Activated CD8-positive, alpha-beta memory T cell treated with anti-CD3 and anti-CD28 coated beads for 48 hours (primary cell): ENCODE results near the gene NDUFS7.
A peak's percentile ranks its signal among the peaks of the same experiment; 100 is the strongest.

Experiments used
- DNase-seq, 3 experiments: peaks; one replicate each; pipeline ENCODE4 v3.0.0-alpha.2; 2020; ENCODE audit warnings: low read depth in 2 of 3, low spot score in 2 of 3

NDUFS7 gene

DNA sequence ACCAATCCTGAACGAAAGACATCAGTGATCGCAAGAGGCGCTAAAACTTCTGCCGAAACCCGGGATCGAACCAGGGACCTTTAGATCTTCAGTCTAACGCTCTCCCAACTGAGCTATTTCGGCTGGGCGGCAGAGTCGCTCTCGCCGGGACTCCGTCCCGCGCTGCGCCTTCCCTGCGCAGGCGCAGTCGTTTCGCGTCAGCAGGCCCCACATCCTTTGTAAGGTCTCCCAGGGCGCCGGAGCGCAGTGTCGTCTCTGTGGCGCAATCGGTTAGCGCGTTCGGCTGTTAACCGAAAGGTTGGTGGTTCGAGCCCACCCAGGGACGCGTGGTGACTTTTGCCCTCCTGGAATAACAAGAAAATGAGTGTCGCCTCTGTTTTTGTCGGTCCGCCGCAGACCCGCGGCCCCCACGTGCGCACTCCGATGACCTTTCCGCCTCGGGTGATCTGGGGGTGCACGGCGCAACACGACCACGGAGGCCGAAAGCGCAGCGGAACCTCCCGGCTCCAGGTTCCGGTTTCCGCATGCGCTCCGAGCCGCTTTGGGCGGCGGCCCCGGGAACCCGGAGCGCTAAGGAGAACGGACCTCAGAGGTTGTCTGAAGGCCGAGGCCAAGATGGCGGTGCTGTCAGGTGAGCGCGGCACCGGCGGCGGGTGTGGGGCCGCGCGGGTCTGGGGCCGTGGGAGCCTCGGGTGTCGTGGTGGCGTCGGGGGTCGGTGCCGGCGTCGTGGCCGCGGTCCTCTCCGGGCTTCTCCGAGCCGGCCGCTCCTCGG, at the start of gene NDUFS7:
NDUFS7 (plus strand) TSS at position 596 of the 773 bp plus-strand sequence; CDS start at position 616, 20 bp downstream.
- peak; percentile 88 to 100 (median 100) for DNase-seq

DNA sequence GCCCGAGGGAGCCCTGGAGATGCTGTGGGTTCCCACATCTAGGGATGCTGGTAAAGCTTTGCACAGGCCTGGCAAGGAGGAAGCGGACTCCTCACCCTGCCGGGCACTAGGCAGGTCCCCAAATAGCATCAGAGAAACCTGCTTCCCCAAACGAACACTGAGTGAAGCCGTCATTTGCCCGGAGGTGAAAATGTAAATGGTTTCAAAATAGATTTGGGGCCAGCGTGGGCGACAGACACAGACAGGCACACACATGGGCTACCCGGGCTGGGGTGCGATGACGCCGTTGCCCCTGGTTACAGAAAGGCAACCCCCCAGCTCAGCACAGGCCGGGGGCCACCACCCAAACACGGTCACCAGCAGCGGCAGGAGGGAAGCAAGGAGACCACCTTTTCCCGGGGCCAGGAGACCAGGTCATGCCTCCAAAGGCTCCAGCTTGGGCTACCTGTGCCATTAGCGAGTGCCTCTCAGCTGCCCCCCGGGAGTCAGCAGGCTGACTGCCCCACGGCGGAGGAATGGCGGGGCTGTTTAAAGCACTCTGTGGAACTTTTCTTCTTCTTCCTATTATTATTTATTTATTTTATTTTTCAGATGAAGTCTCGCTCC, 47.5 kb upstream of the NDUFS7 start:
- no peak for DNase-seq

DNA sequence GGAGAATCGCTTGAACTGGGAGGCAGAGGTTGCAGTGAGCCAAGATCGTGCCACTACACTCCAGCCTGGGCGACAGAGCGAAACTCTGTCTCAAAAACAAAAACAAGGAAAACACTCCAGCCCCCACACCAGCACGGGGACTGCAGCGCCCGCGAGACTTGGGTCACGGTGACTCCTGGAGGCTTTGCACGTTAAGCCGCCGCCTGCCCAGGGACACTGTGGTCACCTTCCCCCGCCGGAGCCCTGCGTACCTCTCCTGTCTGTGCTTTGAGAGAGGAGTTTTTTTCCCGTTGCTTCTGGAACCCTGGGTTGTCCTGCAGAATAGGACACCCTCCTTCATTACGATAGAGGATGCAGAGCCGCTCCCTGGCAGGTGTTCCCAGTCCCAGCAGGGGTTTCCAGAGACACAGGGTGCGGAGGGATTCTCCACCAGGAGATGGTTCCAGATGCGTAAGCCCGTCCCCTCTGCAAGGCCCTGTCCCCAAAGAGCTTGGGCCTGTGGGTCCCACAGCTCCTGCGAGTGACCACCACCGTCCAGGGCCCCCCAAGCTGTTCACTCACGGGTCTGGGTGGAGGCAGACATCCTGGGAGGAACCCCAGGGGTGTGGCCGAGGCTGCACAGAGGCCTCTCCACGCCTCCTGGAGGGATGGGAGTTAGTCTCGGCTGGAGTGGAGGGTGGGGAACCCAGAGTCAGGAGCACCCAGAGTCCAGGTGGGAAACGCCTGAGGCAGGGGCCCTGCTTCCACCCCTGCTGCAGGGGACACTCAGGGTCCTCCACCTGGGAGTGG, 42.8 kb upstream of the NDUFS7 start:
- DNase-seq = no peak

DNA sequence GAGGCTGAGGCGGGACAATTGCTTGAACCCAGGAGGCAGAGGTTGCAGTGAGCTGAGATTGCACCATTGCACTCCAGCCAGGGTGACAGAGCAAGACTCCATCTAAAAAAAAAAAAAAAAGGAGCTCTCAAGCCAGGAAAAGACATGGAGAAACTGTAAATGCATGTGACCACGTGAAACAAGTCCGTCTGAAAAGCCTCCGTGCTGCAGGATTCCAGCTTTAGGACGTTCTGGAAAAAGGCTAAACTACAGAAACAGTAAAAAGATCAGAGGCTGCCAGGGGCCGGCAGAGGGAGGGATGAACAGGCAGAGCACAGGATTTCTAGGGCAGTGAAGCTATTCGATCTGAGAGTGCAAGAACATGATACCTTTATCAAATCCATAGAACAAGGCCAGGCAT, 40.7 kb upstream of the NDUFS7 start:
- no peak for DNase-seq

DNA sequence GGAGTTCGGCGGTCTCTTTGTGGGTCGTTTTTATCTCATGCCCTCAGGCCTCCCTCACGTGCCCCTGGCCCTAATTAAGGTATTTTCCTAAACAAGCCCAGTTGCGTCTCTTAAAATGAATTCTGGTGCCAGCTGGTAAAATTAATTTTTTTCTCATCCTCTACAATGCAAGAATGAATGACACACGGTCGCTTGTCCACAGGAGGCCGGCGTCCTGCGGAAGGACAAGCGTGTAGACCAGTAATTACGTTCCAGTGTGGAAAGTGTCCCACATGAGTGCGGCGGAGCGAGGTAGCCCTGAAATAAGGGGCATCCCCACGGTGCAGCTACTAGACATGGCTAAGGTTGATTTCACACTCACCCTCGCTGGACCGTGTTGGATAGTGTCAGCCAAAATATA, 34.5 kb upstream of the NDUFS7 start:
- DNase-seq = no peak

DNA sequence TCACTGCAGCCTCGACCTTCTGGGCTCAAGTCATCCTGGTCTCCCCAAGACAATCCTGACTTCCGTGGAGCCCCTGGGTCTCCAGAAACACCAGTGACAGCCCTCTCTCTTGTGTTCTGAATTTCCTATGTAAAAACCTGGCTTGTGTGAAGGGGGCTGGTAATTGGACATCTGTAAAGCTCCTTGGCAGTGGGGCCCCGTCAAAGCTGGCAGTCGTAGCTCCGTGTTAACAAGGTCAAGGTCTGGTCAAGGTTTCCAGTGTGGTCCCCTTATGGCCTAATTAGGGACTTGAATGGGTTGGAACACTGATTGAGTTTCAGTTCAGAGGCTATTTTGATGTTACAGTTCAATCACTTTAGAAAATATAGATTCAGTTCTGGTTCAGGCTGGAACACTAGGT, 32.8 kb upstream of the NDUFS7 start:
- no peak for DNase-seq

DNA sequence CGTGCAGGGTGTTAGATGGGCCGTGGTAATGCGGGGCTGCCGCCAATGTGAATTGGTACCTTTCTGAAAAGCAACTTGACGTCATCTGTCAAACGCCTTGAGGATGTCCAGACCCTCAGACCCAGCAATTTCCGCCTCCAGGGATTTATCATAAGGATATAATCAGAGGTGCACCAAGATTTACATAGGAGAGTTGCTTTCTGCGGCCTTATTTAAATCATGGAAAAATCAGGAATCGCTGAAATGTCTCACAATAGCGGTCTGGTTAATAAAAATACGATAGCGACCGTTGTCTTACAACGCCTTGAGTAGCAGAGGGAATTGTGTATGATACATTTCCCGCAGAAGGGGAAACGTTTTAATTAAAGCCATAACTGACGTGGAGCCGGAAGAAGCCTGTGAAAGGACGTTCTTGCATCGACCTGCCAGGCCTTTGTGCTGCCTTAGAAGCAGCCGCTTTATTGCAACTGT, 32.3 kb upstream of the NDUFS7 start:
- no peak for DNase-seq

DNA sequence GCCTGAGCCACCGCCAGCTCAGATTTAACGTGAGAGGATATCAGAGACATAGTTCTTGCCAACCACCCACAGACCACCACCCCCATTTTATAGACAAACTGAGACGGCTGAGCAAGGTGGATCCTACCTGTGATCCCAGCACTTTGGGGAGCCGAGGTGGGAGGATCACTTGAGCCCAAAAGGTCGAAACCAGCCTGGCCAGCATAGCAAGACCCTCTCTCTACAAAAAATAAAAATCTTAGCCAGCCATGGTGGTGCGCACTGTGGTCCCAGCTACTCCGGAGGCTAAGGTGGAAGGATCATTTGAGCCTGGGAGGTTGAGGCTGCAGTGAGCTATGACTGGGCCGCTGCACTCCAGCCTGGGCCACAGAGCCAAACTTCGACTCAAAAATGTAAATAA, 30.6 kb upstream of the NDUFS7 start:
- no peak for DNase-seq

DNA sequence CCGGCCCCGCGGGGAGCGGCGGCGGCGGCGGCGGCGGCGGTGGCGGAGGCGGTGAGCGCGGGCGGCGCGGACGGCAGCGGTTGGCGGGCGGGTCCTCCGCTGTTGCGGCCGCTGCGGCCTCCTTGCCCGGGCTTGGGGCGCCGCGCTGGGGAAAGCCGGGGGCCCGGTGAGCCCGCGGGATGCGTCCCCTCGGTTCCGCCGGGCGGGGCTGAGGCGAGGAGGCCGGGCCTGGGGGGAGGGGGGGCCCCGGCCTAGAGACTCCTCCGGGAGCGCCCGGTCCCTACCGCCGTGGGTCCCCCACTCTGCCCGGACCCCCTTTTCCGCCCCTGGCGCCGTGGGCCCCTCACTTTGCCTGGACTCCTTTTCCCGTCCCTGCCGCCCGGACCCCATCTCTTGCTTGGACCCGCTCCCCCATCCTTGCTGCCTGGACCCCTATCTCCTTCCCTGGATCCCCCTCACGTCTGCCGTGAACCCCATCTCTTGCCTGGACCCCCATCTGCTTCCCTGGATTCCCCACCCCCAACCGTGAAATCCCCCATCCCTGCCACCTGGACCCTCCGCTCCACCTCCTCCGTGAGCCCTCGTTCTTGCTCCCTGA, 28.6 kb upstream of the NDUFS7 start:
- no peak for DNase-seq

DNA sequence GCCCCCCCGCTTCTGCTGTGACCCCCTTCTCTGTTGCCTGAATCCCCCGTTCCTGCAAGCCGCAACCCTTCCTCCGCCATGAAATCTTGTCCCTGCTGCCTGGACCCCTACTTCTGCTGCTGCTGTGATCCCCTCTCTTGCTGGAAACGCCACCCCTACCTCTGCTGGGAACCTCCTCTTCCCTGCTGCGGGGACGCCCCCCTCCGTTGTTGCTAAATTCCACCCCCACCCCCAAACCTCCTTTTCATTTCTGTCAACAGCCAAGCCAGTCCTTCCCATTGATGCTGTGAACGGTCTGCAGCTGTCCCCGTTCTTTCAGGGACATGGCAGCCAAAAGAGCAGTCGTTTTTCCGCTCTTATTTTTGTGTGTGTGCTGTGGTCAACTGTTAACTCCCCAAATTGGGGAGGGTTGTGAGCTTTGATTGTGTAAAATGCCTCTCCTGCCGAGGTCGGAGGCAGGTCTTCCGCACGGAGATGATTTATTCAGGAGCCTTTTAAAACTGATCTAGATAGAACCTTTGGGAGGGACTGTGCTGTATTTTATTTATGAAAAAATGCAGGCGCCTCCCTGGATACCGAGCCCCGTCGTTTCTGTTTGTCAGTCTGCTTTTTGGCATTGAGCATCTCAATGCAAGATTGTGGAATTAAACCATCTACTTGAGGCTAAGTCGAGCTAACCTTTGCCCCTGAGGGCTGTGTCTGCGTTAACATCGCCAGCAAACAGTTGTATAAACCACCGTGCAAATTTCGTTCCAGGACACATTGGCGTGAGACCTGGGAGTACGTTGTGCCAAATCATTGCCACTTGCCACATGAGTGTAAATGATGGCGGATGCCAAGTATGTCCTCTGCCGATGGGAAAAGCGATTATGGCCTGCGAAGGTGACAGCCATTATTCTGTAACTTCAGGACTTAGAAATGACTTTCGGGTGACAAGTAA, 27.9 kb upstream of the NDUFS7 start:
- no peak for DNase-seq

DNA sequence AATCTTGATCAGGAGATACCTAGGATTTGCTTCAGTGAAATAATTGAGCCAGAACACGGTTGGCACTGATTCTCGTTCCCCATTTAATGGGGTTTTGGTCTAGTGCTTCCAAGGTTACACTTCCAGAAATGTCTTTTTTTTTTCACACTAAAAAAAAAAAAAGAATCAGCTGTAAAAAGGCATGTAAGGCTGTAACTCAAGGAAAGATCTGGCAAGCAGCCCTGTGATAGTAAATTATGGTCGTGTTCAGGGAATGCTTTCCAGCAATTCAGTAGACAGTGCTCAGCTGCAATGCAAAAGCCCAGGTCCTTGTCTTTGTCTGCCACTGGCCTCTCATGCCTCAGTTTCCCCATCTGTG, 27.2 kb upstream of the NDUFS7 start:
- DNase-seq = no peak

DNA sequence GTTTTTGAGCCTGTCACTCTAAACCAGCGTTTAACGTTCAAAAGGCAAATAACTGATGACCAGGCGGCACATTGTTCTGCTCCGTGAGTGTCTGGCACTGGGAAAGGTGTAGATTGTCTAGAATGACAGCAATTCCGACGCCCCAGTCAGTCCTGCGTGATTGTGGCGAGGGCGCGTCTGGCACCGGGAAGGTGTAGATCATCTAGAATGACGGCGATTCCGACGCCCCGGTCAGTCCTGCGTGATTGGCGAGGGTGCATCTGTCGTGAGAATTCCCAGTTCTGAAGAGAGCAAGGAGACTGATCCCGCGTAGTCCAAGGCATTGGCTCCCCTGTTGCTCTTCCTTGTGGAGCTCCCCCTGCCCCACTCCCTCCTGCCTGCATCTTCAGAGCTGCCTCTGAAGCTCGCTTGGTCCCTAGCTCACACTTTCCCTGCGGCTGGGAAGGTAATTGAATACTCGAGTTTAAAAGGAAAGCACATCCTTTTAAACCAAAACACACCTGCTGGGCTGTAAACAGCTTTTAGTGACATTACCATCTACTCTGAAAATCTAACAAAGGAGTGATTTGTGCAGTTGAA, 26.1 kb upstream of the NDUFS7 start:
- DNase-seq = no peak

DNA sequence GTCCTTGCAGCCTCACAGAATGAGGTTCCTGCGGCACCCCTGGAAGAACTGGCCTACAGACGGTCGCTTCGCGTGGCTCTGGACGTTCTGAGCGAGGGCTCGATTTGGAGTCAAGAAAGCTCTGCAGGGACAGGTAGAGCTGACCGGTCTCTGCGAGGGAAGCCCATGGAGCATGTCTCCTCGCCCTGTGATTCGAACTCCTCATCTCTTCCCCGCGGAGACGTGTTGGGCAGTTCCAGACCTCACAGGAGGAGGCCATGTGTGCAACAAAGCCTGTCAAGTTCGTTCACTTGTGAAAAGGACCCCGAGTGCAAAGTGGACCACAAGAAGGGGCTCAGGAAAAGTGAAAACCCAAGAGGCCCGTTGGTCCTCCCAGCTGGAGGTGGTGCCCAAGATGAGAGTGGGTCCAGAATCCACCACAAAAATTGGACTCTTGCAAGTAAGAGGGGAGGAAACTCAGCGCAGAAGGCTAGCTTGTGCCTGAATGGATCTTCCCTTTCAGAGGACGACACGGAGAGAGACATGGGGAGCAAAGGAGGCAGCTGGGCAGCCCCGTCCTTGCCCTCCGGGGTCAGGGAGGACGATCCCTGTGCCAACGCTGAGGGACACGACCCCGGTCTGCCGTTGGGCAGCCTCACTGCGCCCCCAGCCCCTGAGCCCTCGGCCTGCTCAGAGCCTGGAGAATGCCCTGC, 23.4 kb upstream of the NDUFS7 start:
- DNase-seq = no peak

DNA sequence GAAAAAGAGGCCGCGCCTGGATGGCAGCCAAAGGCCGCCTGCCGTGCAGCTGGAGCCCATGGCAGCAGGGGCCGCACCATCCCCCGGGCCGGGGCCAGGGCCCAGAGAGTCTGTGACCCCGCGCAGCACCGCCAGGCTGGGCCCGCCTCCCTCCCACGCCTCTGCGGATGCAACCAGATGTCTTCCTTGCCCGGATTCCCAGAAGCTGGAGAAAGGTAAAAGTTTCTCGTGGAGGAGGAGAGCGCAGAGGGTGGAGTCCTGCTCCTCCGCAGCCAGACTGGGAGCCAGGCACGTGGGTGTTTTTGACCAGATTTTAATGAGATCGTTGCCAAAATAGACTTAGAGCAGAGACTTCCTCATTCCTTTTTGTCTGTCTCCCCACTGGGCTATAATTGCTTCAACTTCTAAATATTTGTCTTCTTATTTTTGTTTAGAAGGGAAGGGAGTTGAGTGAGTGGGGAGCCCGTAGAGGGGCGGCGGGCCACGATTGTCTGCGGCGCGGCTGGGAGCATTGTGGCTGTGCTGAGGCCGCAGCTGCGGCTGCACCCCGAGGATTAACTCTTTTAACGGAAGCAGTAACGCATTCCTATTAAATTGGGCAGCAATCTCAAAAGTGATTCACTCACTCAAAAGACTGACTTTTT, 22.8 kb upstream of the NDUFS7 start:
- no peak for DNase-seq

DNA sequence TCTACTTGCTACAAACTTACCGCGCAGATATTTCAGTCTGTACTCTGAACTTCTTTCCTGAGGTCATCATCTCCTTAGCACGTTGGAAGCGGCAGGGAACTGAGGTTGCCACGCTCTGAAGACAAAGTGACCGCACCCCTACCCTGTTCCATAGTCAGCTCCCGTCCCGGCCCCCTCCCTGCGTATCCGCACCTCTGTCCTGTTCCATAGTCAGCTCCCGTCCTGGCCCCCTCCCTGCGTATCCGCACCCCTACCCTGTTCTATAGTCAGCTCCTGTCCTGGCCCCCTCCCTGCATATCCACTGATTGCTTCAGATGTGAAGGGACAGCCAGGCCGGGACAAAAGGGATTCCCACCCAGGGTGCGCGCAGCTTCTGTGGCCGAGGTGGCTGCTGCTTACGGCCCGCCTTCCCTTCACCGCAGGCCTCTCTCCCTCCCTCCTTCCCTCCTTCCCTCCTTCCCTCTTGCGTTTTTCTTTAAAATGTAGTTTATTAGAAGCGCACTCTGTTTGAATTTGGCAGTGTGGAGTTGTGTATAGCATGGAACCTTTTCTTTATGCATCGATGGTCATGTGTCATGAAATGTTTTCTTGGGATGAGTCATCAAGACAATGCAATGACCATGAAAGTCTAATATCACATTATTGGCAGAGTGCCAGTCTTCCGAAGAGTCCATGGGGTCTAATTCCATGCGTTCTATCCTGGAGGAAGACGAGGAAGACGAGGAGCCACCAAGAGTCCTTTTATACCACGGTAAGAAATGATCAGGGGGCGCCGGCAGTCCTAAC, 21.9 kb upstream of the NDUFS7 start:
- DNase-seq = no peak

DNA sequence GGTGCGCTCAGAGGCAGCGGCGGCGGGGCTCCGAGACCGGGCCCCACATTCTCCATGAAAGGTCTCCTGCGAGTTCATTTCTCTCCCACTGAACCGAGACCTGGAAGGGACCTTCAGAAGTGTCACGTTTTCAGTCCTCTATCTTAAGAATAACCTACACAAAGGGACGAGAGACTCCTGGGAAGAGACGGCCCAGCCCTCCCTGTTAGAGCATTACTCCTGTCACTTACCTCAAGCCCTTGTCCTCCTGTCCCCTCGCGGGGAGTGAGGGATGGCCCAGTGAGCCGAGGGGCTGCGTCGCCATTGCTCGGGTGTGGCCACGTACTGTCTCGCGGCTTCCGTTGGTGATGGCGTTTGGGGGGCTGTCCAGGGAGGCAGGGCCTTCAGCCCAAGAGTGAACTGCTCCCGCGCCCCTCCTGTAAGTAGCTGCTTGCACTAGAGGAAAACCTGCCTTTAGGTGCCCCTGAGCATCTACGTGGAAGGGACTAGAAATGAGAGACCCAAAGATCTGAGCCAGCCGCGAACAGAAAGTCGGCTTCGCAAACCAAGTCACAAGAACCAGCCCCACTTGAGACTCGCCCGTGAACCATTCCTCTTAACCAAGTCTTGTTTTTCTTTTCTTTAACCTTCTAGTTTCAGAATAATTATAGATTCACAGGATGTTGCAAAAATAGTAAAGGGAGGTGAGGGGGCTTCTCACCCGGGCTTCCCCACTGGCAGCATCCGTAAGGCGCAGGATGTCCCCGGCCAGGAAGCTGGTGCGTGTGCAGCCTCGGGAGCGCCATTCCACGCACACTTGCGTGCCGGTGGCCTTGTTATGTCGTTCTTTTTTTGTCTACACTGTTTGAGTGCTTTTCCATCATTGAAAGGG, 21.1 kb upstream of the NDUFS7 start:
- no peak for DNase-seq

DNA sequence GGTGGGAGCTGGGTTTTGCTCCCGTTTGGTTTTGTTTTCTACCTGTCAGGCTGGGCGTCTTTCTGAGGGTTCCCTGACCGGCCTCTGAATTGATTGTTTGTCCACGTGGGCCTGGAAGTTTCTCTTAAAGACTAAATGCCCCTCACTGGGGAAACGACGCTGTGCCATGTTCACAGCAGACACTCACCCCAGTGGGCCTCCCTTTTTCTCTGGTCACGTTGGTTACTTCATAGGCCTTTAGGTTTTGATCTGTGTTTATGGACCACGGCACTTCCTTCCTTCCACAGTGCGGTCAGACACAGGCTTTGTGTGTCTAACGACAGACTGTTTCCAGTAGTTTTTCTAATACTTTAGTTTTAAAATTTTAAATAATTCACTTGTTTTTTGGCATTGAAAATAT, 20.1 kb upstream of the NDUFS7 start:
- no peak for DNase-seq
